MCF 10A (cell line): ENCODE measurements around the gene DHRS13. TPM values are rescaled to one million over a fixed set of nuclear protein-coding genes. Genes with fewer than 3 reads are reported as not detected.

Source experiments
- BruUV-seq: library from RNA; stranded (reverse); fragments of 400-500 nt; replicated peaks from 2 replicates; lab custom pipeline; 2021; lab: Mats Ljungman, UMichigan
- CTCF ChIA-PET: fragments of 300-600 bp; sonication (Branson Sonifier 250); formaldehyde crosslinking; extraction: SDS; loops from one replicate; lab custom pipeline; 2021; ENCODE audit warnings: antibody characterized with exemption, inconsistent platforms; lab: Yijun Ruan, JAX
- POLR2A ChIA-PET: fragments of 300-600, 350-650 bp; sonication (Branson Sonifier 250); formaldehyde crosslinking; extraction: SDS; loops from one replicate; lab custom pipeline; 2020; ENCODE audit warnings: antibody characterized with exemption, inconsistent platforms; lab: Yijun Ruan, JAX
- DNase-seq: peaks from one replicate; pipeline ENCODE4 v3.0.0-alpha.2; 2018; ENCODE audit not compliant: unreplicated experiment
- H3K27ac Mint-ChIP-seq: one replicate; pipeline ENCODE4 v1.8.0; 2022; ENCODE audit warnings: mild to moderate bottlenecking, low read depth, mixed read lengths; ENCODE audit not compliant: unreplicated experiment
- H3K27me3 Mint-ChIP-seq: one replicate; pipeline ENCODE4 v1.8.0; 2022; ENCODE audit warnings: mixed read lengths; ENCODE audit not compliant: insufficient read depth, unreplicated experiment
- H3K36me3 Mint-ChIP-seq: one replicate; pipeline ENCODE4 v1.8.0; 2022; ENCODE audit warnings: mild to moderate bottlenecking, moderate library complexity, mixed read lengths; ENCODE audit not compliant: insufficient read depth, unreplicated experiment
- H3K4me1 Mint-ChIP-seq: one replicate; pipeline ENCODE4 v1.8.0; 2022; ENCODE audit warnings: mixed read lengths; ENCODE audit not compliant: insufficient read depth, unreplicated experiment
- H3K4me3 Mint-ChIP-seq: one replicate; pipeline ENCODE4 v1.8.0; 2022; ENCODE audit warnings: mild to moderate bottlenecking, moderate library complexity, mixed read lengths; ENCODE audit not compliant: unreplicated experiment
- H3K9me3 Mint-ChIP-seq: one replicate; pipeline ENCODE4 v1.8.0; 2022; ENCODE audit warnings: mixed read lengths; ENCODE audit not compliant: unreplicated experiment
- intact Hi-C: fragments of 100-400 bp; cut with micrococcal nuclease; formaldehyde crosslinking; loops from 2 replicates; pipeline ENCODE4 v1.14.1; 2022
- total RNA-seq: library from RNA; stranded (reverse); gene quantifications from 2 replicates; pipeline ENCODE4 v1.2.3, GENCODE V29; 2022
- TF ChIP-seq, protein P1 (sequence below): fragments of 200-600 bp; IDR thresholded peaks from one replicate; pipeline ENCODE4 v1.8.0; 2022; ENCODE audit warnings: antibody characterized with exemption, mild to moderate bottlenecking; ENCODE audit not compliant: unreplicated experiment

DHRS13 gene
- total RNA-seq, 1 experiment from 2014 or later = 9.5 TPM

DNA sequence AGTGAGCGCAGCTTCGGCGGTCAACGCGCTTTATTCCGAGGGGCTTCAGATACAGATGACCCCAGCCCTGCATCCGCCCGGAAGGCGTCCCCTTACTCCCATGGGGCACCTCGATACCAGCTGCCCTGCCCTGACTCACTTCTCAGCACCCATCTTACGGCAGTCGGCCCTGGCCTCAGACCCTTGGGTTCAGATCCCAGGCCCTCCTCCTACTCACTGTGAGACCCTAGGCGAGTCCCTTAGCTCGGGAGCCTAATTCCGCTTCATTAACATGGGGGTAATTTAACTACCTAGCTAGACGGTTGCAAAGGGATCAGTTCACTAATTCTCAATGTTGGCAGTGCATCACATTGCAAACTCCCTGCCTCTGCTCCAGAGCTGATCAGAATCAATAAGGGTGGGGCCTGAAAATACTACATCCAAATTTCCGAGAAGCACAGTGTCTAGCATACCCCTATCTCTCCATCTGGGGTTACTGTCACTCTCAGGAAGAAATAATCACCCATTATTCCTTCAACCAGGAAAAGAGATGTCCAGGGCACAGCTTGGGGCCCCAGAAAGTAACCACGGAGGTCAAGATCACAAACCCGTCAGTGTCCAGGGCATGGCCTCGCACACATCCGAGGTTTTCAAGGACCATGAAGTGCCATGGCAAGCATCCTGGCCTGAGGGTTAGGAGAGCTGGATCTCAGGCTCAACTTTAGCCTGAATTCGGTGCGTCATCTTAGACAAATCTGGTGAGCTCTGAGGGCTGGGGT lies 4.9 kb downstream of the DHRS13 start:
- intact Hi-C loops = loop anchor here (1.0 to 2.0 kb wide), 2 partner anchors 89 to 135 kb away; no protein-coding TSS in a partner anchor
- Mint-ChIP-seq H3K4me1 (peaks cover 28% of the 10 kb centered on the region), H3K27me3 (no peaks in the 10 kb centered on the region), H3K4me3 (peak overlapping the region; percentile 90), H3K27ac (peak overlapping the region; percentile 93), H3K9me3 (no peaks in the 10 kb centered on the region), H3K36me3 (peaks cover 20% of the 10 kb centered on the region)
- TF ChIP-seq, protein P1, sequence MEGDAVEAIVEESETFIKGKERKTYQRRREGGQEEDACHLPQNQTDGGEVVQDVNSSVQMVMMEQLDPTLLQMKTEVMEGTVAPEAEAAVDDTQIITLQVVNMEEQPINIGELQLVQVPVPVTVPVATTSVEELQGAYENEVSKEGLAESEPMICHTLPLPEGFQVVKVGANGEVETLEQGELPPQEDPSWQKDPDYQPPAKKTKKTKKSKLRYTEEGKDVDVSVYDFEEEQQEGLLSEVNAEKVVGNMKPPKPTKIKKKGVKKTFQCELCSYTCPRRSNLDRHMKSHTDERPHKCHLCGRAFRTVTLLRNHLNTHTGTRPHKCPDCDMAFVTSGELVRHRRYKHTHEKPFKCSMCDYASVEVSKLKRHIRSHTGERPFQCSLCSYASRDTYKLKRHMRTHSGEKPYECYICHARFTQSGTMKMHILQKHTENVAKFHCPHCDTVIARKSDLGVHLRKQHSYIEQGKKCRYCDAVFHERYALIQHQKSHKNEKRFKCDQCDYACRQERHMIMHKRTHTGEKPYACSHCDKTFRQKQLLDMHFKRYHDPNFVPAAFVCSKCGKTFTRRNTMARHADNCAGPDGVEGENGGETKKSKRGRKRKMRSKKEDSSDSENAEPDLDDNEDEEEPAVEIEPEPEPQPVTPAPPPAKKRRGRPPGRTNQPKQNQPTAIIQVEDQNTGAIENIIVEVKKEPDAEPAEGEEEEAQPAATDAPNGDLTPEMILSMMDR = no peak
- no TSS peak for BruUV-seq
- CTCF ChIA-PET = interaction anchor here (0.5 to 3.1 kb wide), 11 partner anchors 9 to 171 kb away, joined by 3 to 23 read pairs (median 5); partner anchors contain the start of genes FAM222B, NEK8 and TLCD1
- POLR2A ChIA-PET = interaction anchor here (0.6 to 5.6 kb wide), 17 partner anchors 10 to 178 kb away, joined by 3 to 64 read pairs (median 11); partner anchors contain the start of genes NEK8, PHF12, RPL23A and TLCD1
- DNase-seq = no peak

DNA sequence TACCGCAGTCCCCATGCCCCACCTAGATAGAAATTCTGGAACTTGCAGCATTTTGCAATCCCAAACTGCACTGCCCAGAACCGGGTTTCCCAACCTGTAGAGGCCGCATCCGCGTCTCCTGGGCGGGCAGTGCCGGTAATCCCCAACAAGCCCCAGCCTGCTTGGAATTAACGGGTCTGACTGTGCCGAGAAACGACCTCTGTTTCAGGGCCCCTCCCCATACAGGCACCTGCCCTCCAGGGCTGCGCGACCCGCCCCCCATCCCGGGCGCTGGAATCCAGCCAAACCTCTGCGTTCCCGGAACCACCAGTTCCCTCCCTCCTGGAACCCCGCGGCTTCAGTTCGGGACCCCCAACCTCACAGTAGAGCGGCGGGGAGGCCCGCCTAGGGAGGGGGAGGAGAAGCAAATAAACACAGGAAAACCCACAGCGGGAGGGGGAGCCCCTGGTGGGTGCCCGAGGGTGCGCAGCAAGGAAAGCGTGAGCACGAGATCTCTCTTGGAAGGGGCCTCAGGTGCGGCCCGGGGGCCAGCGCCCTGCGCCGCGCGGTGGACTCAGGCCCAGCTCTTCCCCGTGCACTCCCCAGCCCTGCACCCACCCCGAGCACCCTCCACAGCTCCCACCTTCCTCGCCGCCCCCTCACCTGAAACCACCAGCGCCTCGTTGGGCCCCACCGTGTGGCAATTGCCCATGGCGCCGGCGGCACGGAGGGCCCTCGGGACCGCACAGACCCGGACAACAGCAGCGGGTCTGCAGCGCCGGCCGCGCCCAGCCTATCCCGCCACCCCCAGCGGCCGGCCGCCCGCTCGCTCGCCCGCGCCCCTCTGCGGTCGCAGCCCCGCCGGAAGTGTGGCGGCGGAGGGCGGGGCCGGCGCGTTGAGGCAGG lies 5.8 kb downstream of the DHRS13 start, which contains the start of gene FLOT2:
FLOT2 (minus strand) TSS at position 850 of the 885 bp plus-strand sequence; CDS start at position 691, 159 bp downstream.
- intact Hi-C loops = loop anchor here (1.0 to 2.0 kb wide), 2 partner anchors 88 to 134 kb away; no protein-coding TSS in a partner anchor
- CTCF ChIA-PET = interaction anchor here (0.6 to 3.1 kb wide), 14 partner anchors 10 to 170 kb away, joined by 3 to 23 read pairs (median 5); partner anchors contain the start of genes FAM222B and TLCD1
- POLR2A ChIA-PET = interaction anchor here (0.6 to 5.6 kb wide), 24 partner anchors 9 to 953 kb away, joined by 3 to 64 read pairs (median 6); partner anchors contain the start of genes FAM222B, NEK8, PHF12 and RPL23A

DNA sequence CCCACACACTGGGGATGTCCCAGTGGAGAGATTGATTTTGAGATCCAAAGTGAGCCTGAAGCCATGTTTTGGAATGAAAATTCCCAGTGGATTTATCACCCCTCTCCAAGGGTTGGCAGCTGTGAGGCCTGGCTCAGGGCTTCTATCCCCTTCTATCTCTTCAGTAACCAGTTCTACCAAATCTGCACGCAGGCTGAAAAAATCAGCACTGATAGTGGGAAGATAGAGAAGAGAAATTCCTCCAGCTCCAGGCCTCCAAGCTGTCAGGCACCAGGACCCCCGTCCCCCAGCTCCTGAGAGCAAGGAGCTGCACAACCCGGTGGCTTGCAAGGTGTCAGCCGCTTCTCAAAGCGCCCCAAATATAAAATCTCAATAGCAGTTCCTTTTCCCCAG lies 6.4 kb downstream of the DHRS13 start:
- POLR2A ChIA-PET = interaction anchor here (0.7 to 5.6 kb wide), 20 partner anchors 9 to 259 kb away, joined by 3 to 64 read pairs (median 6); partner anchors contain the start of genes FAM222B, NEK8, PHF12 and RPL23A
- intact Hi-C loops = loop anchor here (2.0 kb wide), 1 partner anchor 88 kb away; no protein-coding TSS in a partner anchor

More for the DNA sequence above, 5.8 kb downstream of the DHRS13 start, which contains the start of gene FLOT2:
- no TSS peak for BruUV-seq
- Mint-ChIP-seq H3K27me3 (no peaks in the 10 kb centered on the region), H3K36me3 (peaks cover 28% of the 10 kb centered on the region), H3K4me1 (peaks cover 26% of the 10 kb centered on the region), H3K9me3 (no peaks in the 10 kb centered on the region), H3K27ac (peak within 1 kb of the TSS; percentile 93), H3K4me3 (peak within 1 kb of the TSS; percentile 90)
- DNase-seq = peak; percentile 96
- TF ChIP-seq, protein P1 = peak; percentile 5

More for the DNA sequence above, 6.4 kb downstream of the DHRS13 start:
- TF ChIP-seq, protein P1 = no peak
- TSS peak; percentile 32 for BruUV-seq
- Mint-ChIP-seq H3K9me3 (no peaks in the 10 kb centered on the region), H3K36me3 (peaks cover 35% of the 10 kb centered on the region), H3K27me3 (no peaks in the 10 kb centered on the region), H3K4me1 (peaks cover 24% of the 10 kb centered on the region), H3K27ac (peak overlapping the region; percentile 93), H3K4me3 (peak overlapping the region; percentile 90)
- CTCF ChIA-PET = interaction anchor here (0.5 to 3.1 kb wide), 8 partner anchors 14 to 175 kb away, joined by 3 to 23 read pairs (median 5); partner anchors contain the start of gene FAM222B
- DNase-seq = peak; percentile 18
